GM19467 (cell line): ENCODE measurements around the gene KRTAP3-3.
"Not testable (repeated sequence)": the region's sequence is repeated elsewhere in the genome, so short reads cannot be mapped to it uniquely, and the experiment has no call there.

Source experiments
- ATAC-seq: cut with Tn5 transposase; IDR thresholded peaks from one replicate; pipeline ENCODE4 v1.9.1; 2021; ENCODE audit warnings: mild to moderate bottlenecking, moderate library complexity; ENCODE audit not compliant: unreplicated experiment

Gene KRTAP3-3

GRCh38 chr17:41008811-41009210 is 14.8 kb upstream of the KRTAP3-3 start, which contains the start of gene KRTAP3-1:
Gene KRTAP3-1, minus strand, starts transcription at chr17:41009128. Its CDS starts 54 bp downstream, at chr17:41009074.
- ATAC-seq: no peak

- ATAC-seq: no peak
These were observed 10.4 kb upstream of the KRTAP3-3 start for GRCh38 chr17:41004397-41004796.

GRCh38 chr17:41003926-41004325 is 10.0 kb upstream of the KRTAP3-3 start:
- no peak for ATAC-seq

GRCh38 chr17:41002814-41003213 is 8.8 kb upstream of the KRTAP3-3 start:
- no peak for ATAC-seq

GRCh38 chr17:41001795-41002194 is 7.8 kb upstream of the KRTAP3-3 start:
- ATAC-seq: no peak

- ATAC-seq: not testable (repeated sequence)
These were observed 5.6 kb upstream of the KRTAP3-3 start, which contains the start of gene KRTAP3-2 for GRCh38 chr17:40999563-40999962. Gene KRTAP3-2, minus strand, starts transcription at chr17:40999906. Its CDS starts 53 bp downstream, at chr17:40999853.

- no peak for ATAC-seq
These were observed 3.4 kb upstream of the KRTAP3-3 start for GRCh38 chr17:40997361-40997760.

- ATAC-seq: no peak
These were observed 2.9 kb upstream of the KRTAP3-3 start for GRCh38 chr17:40996829-40997228.

- ATAC-seq: no peak
These were observed 1.2 kb upstream of the KRTAP3-3 start for GRCh38 chr17:40995116-40995515.

- ATAC-seq: no peak
These were observed 880 bp downstream of the KRTAP3-3 start for GRCh38 chr17:40993084-40993483.

- no peak for ATAC-seq
These were observed 1.3 kb downstream of the KRTAP3-3 start for GRCh38 chr17:40992666-40993065.

- no peak for ATAC-seq
These were observed 7.0 kb downstream of the KRTAP3-3 start for GRCh38 chr17:40986920-40987319.

- no peak for ATAC-seq
These were observed 9.7 kb downstream of the KRTAP3-3 start, which contains the start of gene KRT40 for GRCh38 chr17:40984226-40984625. Gene KRT40, minus strand, starts transcription at chr17:40984326. Its CDS starts 53 bp downstream, at chr17:40984273.

- ATAC-seq: no peak
These were observed 12.8 kb downstream of the KRTAP3-3 start for GRCh38 chr17:40981115-40981514.

GRCh38 chr17:40980596-40980995 is 13.4 kb downstream of the KRTAP3-3 start:
- no peak for ATAC-seq

- ATAC-seq: no peak
These were observed 13.8 kb downstream of the KRTAP3-3 start for GRCh38 chr17:40980117-40980516.

- no peak for ATAC-seq
These were observed 15.3 kb downstream of the KRTAP3-3 start for GRCh38 chr17:40978575-40979151.

- no peak for ATAC-seq
These were observed 18.4 kb downstream of the KRTAP3-3 start for GRCh38 chr17:40975516-40975915.

- ATAC-seq: no peak
These were observed 19.6 kb downstream of the KRTAP3-3 start for GRCh38 chr17:40974366-40974765.

- no peak for ATAC-seq
These were observed 26.4 kb downstream of the KRTAP3-3 start for GRCh38 chr17:40967582-40967981.

- ATAC-seq: no peak
These were observed 27.1 kb downstream of the KRTAP3-3 start, which contains the start of gene KRT39 for GRCh38 chr17:40966848-40967247. Gene KRT39, minus strand, starts transcription at chr17:40966948. Its CDS starts 92 bp downstream, at chr17:40966856.

- ATAC-seq: no peak
These were observed 30.1 kb downstream of the KRTAP3-3 start for GRCh38 chr17:40963838-40964237.

GRCh38 chr17:40962059-40962561 is 31.9 kb downstream of the KRTAP3-3 start:
- no peak for ATAC-seq
